Measurements from ENCODE around the gene C10orf62.
"Not testable (repeated sequence)": the region's sequence is repeated elsewhere in the genome, so short reads cannot be mapped to it uniquely, and the experiment has no call there.

Gene C10orf62

DNA sequence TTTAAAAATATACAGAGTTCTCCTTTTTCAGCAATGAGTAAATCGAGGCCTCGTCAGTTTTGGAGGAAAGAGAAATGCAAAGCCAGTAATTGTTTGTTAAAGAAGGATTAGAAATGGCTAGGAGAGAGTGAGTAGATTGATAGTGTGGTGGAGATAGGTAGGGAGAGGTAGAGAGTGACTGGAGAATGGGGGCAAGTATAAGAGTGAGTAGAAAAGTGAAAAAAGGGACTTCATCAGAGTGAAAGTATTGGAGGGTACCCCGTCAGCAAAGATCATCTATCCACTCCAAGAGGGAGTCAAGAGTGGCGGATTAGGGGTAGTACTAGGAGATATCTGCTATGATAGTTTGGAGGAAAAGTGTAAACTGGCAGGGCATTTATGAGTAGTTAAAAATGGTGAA, 26.2 kb upstream of the C10orf62 start:
- no peak for FAIRE-seq
- DNase-seq (ENCODE audit: extremely low spot score, insufficient read length, low read depth): no peak

- DNase-seq (ENCODE audit: extremely low spot score, insufficient read length, low read depth) (no peak), FAIRE-seq (no peak)
These were observed 24.7 kb upstream of the C10orf62 start for GRCh38 chr10:97564776-97565175.

DNA sequence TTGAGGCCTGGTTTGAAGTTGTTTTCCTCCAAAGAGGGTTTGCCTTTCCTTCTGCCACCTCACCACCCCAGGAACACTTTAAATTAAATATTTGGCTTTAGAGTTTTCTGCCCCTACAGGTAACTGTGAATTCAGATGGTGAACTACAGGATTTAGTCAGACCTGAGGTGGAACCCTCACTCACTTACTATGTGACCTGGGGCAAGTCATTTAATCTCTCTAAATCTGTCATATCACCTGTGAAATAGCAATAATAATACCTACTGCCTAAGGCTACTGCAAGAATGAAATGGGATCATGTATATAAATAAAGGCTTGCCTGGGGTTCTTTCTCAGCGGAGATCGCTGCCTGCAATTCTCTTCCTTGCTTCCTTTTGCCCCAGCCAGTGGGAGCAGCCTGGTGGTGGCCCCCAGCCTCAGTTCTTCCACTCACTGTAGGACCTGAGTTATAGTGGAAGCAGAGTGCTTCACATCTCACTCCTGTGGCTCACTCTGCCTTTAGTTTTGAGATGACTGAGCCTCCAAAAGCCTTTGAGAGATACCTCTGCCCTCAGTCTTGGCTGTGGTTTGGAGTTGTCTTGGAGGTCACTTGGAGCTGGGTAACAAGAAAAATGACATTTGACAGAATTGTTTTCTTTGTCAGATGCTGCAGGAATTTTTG, 23.1 kb upstream of the C10orf62 start:
- FAIRE-seq: no peak
- DNase-seq (ENCODE audit: extremely low spot score, insufficient read length, low read depth): no peak

DNA sequence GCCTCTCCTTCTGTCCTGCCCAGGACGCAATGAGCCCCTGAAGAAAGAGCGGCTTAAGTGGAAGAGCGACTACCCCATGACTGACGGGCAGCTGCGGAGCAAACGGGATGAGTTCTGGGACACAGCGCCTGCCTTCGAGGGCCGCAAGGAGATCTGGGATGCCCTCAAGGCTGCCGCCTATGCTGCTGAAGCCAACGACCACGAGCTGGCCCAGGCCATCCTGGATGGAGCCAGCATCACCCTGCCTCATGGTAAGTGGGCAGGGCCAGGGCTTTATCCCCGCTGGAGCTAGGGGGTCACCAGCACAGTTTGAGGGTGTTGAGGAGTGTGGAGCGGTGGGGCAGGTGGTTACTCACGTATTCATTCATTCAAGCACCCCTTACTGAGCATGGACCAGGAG, 21.6 kb upstream of the C10orf62 start:
- DNase-seq (ENCODE audit: extremely low spot score, insufficient read length, low read depth) (no peak), FAIRE-seq (no peak)

- no peak for FAIRE-seq
These were observed 19.3 kb upstream of the C10orf62 start for GRCh38 chr10:97570146-97570788.

DNA sequence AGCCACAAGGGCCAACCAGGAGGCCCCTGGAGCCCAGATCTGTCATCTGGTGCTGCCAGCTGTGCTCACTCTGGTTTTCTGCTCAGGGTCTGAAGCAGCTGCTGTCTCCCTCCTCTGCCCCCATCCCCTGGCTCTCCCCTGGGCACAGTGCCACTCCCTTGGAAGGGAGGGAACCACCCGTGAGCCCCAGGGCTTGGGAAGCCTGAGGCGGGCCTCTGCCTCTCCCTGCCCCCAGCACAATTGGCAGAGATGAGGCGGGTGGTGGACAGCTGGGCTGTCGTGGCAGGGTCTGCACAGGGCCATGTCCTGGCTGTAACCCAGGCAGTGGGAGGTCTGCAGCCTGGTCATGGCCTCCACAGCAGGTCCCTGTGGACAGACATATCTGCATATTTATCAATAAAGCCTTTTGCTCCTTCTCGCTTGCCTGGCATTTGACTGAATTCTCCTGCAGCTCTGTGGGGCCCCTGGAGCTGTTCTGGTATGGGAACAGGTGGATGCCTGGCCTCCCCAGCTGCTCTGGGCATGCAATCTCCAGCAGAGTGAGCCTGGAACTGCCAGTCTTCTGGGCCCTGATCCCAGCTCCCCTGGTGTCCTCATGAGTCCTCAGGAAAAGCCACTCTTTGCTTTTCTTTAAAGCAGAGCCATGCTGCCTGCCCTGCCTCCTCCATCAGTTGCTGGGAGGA, 18.6 kb upstream of the C10orf62 start:
- no peak for DNase-seq (ENCODE audit: extremely low spot score, insufficient read length, low read depth)
- FAIRE-seq: no peak

More at GRCh38 chr10:97570146-97570788, 19.3 kb upstream of the C10orf62 start:
- no peak for DNase-seq (ENCODE audit: extremely low spot score, insufficient read length, low read depth)

- FAIRE-seq (no peak), DNase-seq (ENCODE audit: extremely low spot score, insufficient read length, low read depth) (no peak)
These were observed 17.9 kb upstream of the C10orf62 start for GRCh38 chr10:97571622-97572021.

DNA sequence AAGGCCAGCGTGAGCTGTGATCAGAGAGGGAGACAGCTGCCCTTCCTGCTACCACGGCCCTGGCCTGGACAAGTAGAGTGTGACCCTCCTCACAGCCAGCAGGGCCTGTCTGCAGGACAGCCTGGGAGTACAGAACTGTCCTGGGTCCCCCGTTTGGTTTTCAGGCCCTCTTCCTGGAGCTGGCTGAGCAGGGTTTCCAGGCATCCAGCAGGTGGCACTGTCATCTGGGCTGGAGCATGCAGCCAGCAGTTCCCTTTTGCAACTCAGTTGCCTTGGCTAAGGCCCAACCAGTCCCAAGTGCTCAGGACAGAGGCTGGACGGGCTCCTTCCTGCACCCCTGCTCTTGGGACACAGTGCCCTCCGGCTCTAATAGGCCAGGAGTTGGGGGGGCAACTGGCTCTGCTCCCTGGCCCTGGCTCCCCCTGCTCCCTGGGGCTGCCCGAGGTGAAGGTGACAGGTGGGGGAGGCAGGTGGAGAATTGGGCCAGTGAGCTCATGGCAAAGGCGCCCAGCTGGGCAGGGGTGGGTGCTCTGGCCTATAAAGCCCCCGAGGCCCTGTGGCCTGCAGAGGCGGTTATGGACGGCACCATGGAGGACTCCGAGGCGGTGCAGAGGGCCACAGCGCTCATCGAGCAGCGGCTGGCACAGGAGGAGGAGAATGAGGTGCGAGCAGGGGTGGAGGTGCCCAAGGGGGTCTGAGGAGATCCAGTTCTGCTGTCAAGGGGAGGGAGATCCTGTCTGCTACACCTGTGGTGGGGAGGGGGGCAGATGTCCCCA, 17.1 kb upstream of the C10orf62 start, which contains the start of gene ANKRD2:
Gene ANKRD2 (plus strand): TSS at position 566 of the 776 bp plus-strand sequence. CDS start 10 bp downstream, at position 576.
- peak; percentile 90 for FAIRE-seq
- peak; percentile 71 for DNase-seq (ENCODE audit: extremely low spot score, insufficient read length, low read depth)

GRCh38 chr10:97573021-97573420, 16.5 kb upstream of the C10orf62 start:
- FAIRE-seq (no peak), DNase-seq (ENCODE audit: extremely low spot score, insufficient read length, low read depth) (no peak)

GRCh38 chr10:97573672-97574071, 15.8 kb upstream of the C10orf62 start:
- DNase-seq (ENCODE audit: extremely low spot score, insufficient read length, low read depth): no peak
- FAIRE-seq: no peak

GRCh38 chr10:97574374-97575126, 15.0 kb upstream of the C10orf62 start:
- DNase-seq (ENCODE audit: extremely low spot score, insufficient read length, low read depth) (no peak), FAIRE-seq (no peak)

DNA sequence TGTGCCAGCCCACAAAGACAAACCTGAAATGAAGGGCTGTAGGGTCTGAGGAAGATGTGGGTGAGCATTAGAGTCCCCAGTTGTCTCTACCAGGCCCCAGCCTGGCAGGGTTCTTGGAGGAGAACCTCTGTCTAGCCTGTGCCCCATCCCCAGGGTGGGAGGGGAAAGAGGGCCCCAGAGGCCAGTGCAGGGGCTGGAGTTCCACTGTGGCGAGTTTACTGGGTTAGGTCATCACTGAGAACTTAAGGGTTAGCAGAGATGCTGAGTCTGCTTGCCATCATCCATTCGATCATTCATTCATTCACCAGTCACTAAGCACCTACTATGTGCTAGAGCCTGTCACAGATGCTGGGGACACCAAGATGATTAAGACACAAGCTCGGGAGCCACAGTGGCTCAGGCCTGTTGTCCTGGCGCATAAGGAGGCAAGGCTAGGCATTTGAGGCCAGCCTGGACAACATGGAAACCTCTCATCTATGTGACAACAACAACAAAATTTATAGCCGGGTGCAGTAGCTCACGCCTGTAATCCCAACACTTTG, 14.3 kb upstream of the C10orf62 start:
- DNase-seq (ENCODE audit: extremely low spot score, insufficient read length, low read depth) (no peak), FAIRE-seq (no peak)

GRCh38 chr10:97576487-97576886, 13.0 kb upstream of the C10orf62 start:
- not testable (repeated sequence) for DNase-seq (ENCODE audit: extremely low spot score, insufficient read length, low read depth); FAIRE-seq

DNA sequence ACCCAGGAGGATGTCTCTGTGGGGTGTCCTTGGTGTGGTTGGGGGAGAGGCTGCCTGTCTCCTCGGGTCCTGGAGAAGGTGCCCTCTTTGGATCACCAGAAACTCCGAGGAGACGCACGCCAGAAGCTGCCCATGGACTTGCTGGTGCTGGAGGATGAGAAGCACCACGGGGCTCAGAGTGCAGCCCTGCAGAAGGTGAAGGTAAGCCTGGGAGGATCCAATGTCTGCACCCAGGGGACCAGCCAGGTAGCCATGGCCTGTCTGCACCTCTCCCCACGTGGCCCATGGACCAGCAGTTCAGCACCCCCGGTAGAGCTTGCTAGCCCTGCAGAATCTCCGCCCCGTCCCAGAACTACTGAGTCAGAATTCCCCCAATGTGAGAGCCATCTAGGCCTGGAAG, 11.8 kb upstream of the C10orf62 start:
- FAIRE-seq (no peak), DNase-seq (ENCODE audit: extremely low spot score, insufficient read length, low read depth) (no peak)

DNA sequence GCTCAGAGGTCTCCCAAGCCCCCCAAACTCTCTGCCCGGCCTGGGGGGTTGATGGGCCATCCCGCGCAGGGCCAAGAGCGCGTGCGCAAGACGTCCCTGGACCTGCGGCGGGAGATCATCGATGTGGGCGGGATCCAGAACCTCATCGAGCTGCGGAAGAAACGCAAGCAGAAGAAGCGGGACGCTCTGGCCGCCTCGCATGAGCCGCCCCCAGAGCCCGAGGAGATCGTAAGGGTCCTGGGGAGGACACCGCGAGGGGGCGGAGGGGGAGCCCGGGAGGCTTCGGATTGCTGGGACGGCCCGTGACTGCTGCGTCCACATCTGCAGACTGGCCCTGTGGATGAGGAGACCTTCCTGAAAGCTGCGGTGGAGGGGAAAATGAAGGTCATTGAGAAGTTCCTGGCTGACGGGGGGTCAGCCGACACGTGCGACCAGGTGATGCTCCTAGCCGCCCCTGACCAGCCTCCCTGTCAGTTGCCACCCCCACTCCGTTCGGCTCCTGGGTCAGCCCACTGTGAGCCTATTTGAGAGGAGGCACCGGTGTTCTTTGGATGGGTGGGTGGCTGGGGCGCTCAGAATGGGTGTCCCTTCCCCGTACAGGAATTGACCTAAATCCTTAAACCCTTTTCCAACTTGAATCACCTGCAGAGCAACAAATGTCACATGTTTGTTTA, 11.2 kb upstream of the C10orf62 start:
- no peak for DNase-seq (ENCODE audit: extremely low spot score, insufficient read length, low read depth)
- no peak for FAIRE-seq

GRCh38 chr10:97580421-97581367, 8.8 kb upstream of the C10orf62 start:
- DNase-seq (ENCODE audit: extremely low spot score, insufficient read length, low read depth) (no peak), FAIRE-seq (no peak)

DNA sequence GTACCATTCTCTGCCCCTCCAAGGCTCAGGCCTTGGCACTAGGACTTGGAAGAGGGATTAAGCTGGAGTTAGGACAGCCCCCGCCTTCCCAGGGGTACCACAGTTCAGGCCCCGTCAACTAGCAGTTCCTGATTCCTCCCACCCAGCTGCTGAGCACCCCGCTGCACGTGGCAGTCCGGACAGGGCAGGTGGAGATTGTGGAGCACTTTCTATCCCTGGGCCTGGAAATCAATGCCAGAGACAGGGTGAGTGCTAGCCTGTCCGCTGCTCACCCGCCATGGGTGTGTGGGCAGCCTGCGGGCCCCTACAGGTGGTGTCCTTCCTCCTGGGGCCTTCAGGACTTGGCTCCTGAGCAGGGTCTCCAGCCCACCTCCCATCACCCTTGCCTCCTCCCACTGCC, 7.4 kb upstream of the C10orf62 start:
- no peak for FAIRE-seq
- DNase-seq (ENCODE audit: extremely low spot score, insufficient read length, low read depth): no peak

DNA sequence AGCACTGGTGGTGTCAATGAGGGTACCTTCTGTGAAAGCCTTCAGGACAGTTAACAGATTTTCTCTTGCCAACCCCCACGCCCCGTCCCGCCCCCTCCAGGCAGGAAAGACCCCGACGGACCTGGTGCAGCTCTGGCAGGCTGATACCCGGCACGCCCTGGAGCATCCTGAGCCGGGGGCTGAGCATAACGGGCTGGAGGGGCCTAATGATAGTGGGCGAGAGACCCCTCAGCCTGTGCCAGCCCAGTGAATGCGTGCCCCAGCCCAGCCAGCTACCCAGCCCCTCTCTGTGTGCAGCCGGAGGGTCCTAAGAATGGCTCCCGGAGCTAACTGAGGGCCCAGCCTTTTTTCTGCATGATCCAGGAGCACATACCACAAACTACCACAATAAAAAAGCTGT, 6.0 kb upstream of the C10orf62 start:
- DNase-seq (ENCODE audit: extremely low spot score, insufficient read length, low read depth): no peak

More for the DNA sequence above, 6.0 kb upstream of the C10orf62 start:
- no peak for FAIRE-seq
